B cell (primary cell): ENCODE data around the gene ZFAND4.
"Not testable (repeated sequence)": the region's sequence is repeated elsewhere in the genome, so short reads cannot be mapped to it uniquely, and the experiment has no call there.

ENCODE experiments used
- EZH2 ChIP-seq: IDR thresholded peaks from 2 replicates; pipeline ENCODE4 v1.6.1; 2012; ENCODE audit warnings: borderline replicate concordance, low read depth, mild to moderate bottlenecking, moderate library complexity, low read length; ENCODE audit not compliant: insufficient read depth, poor library complexity, severe bottlenecking
- TF ChIP-seq, protein P1 (sequence below): fragments of 200-600 bp; IDR thresholded peaks from one replicate; pipeline ENCODE4 v1.8.0; 2022; ENCODE audit warnings: antibody characterized with exemption, mild to moderate bottlenecking

DNA sequence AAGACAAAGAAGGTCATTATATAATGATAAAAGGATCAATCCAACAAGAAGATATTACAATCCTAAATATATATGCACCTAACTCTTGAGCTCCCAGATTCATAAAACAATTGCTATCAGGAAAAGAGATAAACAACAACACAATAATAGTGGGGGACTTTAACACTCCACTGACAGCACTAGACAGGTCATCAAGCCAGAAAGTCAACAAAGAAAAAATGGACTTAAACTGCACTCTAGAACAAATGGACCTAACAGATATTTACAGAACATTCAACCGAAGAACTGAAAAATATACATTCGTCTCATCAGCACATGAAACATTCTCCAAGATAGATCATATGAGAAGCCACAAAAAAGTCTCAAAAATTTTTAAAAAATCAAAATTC, 17.8 kb downstream of the ZFAND4 start:
- TF ChIP-seq EZH2 = not testable (repeated sequence)
- TF ChIP-seq, protein P1, sequence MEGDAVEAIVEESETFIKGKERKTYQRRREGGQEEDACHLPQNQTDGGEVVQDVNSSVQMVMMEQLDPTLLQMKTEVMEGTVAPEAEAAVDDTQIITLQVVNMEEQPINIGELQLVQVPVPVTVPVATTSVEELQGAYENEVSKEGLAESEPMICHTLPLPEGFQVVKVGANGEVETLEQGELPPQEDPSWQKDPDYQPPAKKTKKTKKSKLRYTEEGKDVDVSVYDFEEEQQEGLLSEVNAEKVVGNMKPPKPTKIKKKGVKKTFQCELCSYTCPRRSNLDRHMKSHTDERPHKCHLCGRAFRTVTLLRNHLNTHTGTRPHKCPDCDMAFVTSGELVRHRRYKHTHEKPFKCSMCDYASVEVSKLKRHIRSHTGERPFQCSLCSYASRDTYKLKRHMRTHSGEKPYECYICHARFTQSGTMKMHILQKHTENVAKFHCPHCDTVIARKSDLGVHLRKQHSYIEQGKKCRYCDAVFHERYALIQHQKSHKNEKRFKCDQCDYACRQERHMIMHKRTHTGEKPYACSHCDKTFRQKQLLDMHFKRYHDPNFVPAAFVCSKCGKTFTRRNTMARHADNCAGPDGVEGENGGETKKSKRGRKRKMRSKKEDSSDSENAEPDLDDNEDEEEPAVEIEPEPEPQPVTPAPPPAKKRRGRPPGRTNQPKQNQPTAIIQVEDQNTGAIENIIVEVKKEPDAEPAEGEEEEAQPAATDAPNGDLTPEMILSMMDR = not testable (repeated sequence)
